WTC11 (cell line): Measurements from ENCODE around the gene RNASE7. TPM values are rescaled to one million over a fixed set of nuclear protein-coding genes. Genes with fewer than 3 reads are reported as not detected.
"Not testable (repeated sequence)": the region's sequence is repeated elsewhere in the genome, so short reads cannot be mapped to it uniquely, and the experiment has no call there.

Experiments used
- ATAC-seq: fragments of 200-7000 bp; cut with Tn5 transposase; 2 replicates; pipeline ENCODE4 v1.10.0; 2021; ENCODE audit warnings: mild to moderate bottlenecking, moderate library complexity
- CTCF ChIA-PET: fragments of 300-600 bp; sonication (Branson Sonifier 250); formaldehyde crosslinking; loops from one replicate; lab custom pipeline; 2021; ENCODE audit warnings: antibody characterized with exemption; lab: Charles Lee
- POLR2A ChIA-PET: fragments of 350-600 bp; sonication (Branson Sonifier 250); formaldehyde crosslinking; loops from one replicate; lab custom pipeline; 2021; ENCODE audit warnings: antibody characterized with exemption; lab: Charles Lee
- DNase-seq: peaks from one replicate; pipeline ENCODE4 v3.0.0; 2021; ENCODE audit warnings: low spot score
- H3K27ac Mint-ChIP-seq: 2 replicates; pipeline ENCODE4 v1.8.0; 2021; ENCODE audit warnings: mixed read lengths
- H3K27me3 Mint-ChIP-seq: 2 replicates; pipeline ENCODE4 v1.8.0; 2021; ENCODE audit warnings: low read depth, mild to moderate bottlenecking, moderate library complexity, mixed read lengths
- H3K36me3 Mint-ChIP-seq: 2 replicates; pipeline ENCODE4 v1.8.0; 2021; ENCODE audit warnings: mixed read lengths
- H3K4me1 Mint-ChIP-seq: 2 replicates; pipeline ENCODE4 v1.8.0; 2022; ENCODE audit warnings: mixed read lengths
- H3K4me3 Mint-ChIP-seq: 2 replicates; pipeline ENCODE4 v1.8.0; 2021; ENCODE audit warnings: mild to moderate bottlenecking, moderate library complexity, mixed read lengths
- H3K9me3 Mint-ChIP-seq: 2 replicates; pipeline ENCODE4 v1.8.0; 2021; ENCODE audit warnings: mixed read lengths
- CBFB ChIP-seq: sonication (generic); formaldehyde crosslinking; IDR thresholded peaks from 2 replicates; pipeline ENCODE4 v1.8.1; 2022; ENCODE audit warnings: mild to moderate bottlenecking, low read depth, missing genetic modification reagents
- ELF4 ChIP-seq: sonication (generic); formaldehyde crosslinking; IDR thresholded peaks from 2 replicates; pipeline ENCODE4 v1.8.1; 2022; ENCODE audit warnings: low read depth, mild to moderate bottlenecking, moderate library complexity, missing genetic modification reagents
- EMX1 ChIP-seq: fragments of 250-450 bp; sonication (Bioruptor Pico); IDR thresholded peaks from 2 replicates; pipeline ENCODE4 v1.8.0; 2021; ENCODE audit warnings: mild to moderate bottlenecking
- FOXJ3 ChIP-seq: sonication (generic); formaldehyde crosslinking; IDR thresholded peaks from 2 replicates; pipeline ENCODE4 v1.9.0; 2021; ENCODE audit warnings: missing genetic modification reagents, mild to moderate bottlenecking, borderline replicate concordance
- GTF2I ChIP-seq: fragments of 250-450 bp; sonication (Bioruptor Pico); conservative IDR thresholded peaks from 2 replicates; pipeline ENCODE4 v1.4.0; 2021; ENCODE audit warnings: mild to moderate bottlenecking
- IRF1 ChIP-seq: sonication (generic); formaldehyde crosslinking; IDR thresholded peaks from 2 replicates; pipeline ENCODE4 v1.8.0; 2023; ENCODE audit warnings: missing genetic modification reagents
- IRF2 ChIP-seq: sonication (generic); formaldehyde crosslinking; IDR thresholded peaks from 2 replicates; pipeline ENCODE4 v1.8.0; 2022; ENCODE audit warnings: low read depth, missing genetic modification reagents, borderline replicate concordance
- JUN ChIP-seq: sonication (generic); formaldehyde crosslinking; IDR thresholded peaks from 2 replicates; pipeline ENCODE4 v1.8.0; 2023; ENCODE audit warnings: mild to moderate bottlenecking, missing genetic modification reagents
- KAT7 ChIP-seq: sonication (generic); formaldehyde crosslinking; IDR thresholded peaks from 2 replicates; pipeline ENCODE4 v1.8.1; 2023; ENCODE audit warnings: missing genetic modification reagents, mild to moderate bottlenecking, borderline replicate concordance
- MXD4 ChIP-seq: fragments of 250-450 bp; sonication (Bioruptor Pico); IDR thresholded peaks from 2 replicates; pipeline ENCODE4 v1.8.0; 2021; ENCODE audit warnings: mild to moderate bottlenecking, moderate library complexity, borderline replicate concordance
- NFYB ChIP-seq: sonication (generic); formaldehyde crosslinking; conservative IDR thresholded peaks from 2 replicates; pipeline ENCODE4 v1.8.0; 2022; ENCODE audit warnings: low read depth, missing genetic modification reagents
- NR2C2 ChIP-seq: sonication (generic); formaldehyde crosslinking; IDR thresholded peaks from 2 replicates; pipeline ENCODE4 v1.8.0; 2022; ENCODE audit warnings: mild to moderate bottlenecking, missing genetic modification reagents
- OVOL2 ChIP-seq: fragments of 250-450 bp; sonication (Bioruptor Pico); IDR thresholded peaks from 2 replicates; pipeline ENCODE4 v1.9.0; 2021; ENCODE audit warnings: mild to moderate bottlenecking, borderline replicate concordance
- SMAD3 ChIP-seq: sonication (generic); formaldehyde crosslinking; IDR thresholded peaks from 2 replicates; pipeline ENCODE4 v1.8.0; 2022; ENCODE audit warnings: missing genetic modification reagents, mild to moderate bottlenecking, borderline replicate concordance
- SMAD4 ChIP-seq: sonication (generic); formaldehyde crosslinking; IDR thresholded peaks from 2 replicates; pipeline ENCODE4 v1.8.0; 2022; ENCODE audit warnings: mild to moderate bottlenecking, missing genetic modification reagents
- TEAD4 ChIP-seq: sonication (generic); formaldehyde crosslinking; IDR thresholded peaks from 2 replicates; pipeline ENCODE4 v1.8.0; 2022; ENCODE audit warnings: mild to moderate bottlenecking, missing genetic modification reagents
- ZNF219 ChIP-seq: sonication (generic); formaldehyde crosslinking; IDR thresholded peaks from 2 replicates; pipeline ENCODE4 v1.8.0; 2023; ENCODE audit warnings: missing genetic modification reagents, mild to moderate bottlenecking, borderline replicate concordance
- ZNF263 ChIP-seq: sonication (generic); formaldehyde crosslinking; IDR thresholded peaks from 2 replicates; pipeline ENCODE4 v1.8.1; 2022; ENCODE audit warnings: low read depth, mild to moderate bottlenecking, moderate library complexity, missing genetic modification reagents
- ZNF317 ChIP-seq: sonication (generic); formaldehyde crosslinking; IDR thresholded peaks from 2 replicates; pipeline ENCODE4 v1.8.1; 2023; ENCODE audit warnings: low read depth, mild to moderate bottlenecking, moderate library complexity, missing genetic modification reagents, borderline replicate concordance
- ZNF396 ChIP-seq: fragments of 250-450 bp; sonication (Bioruptor Pico); IDR thresholded peaks from 2 replicates; pipeline ENCODE4 v1.8.0; 2021; ENCODE audit warnings: mild to moderate bottlenecking, moderate library complexity, borderline replicate concordance
- ZNF512 ChIP-seq: sonication (generic); formaldehyde crosslinking; IDR thresholded peaks from 2 replicates; pipeline ENCODE4 v1.8.1; 2022; ENCODE audit warnings: missing genetic modification reagents, borderline replicate concordance
- total RNA-seq: library from RNA; stranded (reverse); gene quantifications from 3 replicates; pipeline ENCODE4 v1.2.3, GENCODE V29; 2021
- TF ChIP-seq, protein P1 (sequence below): fragments of 250-450 bp; sonication (Bioruptor Pico); IDR thresholded peaks from 2 replicates; pipeline ENCODE4 v1.9.0; 2021; ENCODE audit warnings: mild to moderate bottlenecking
- TF ChIP-seq, protein P2 (sequence below): sonication (generic); formaldehyde crosslinking; IDR thresholded peaks from 2 replicates; pipeline ENCODE4 v1.8.0; 2023; ENCODE audit warnings: mild to moderate bottlenecking, missing genetic modification reagents

RNASE7 gene
- total RNA-seq, 1 experiment from 2014 or later = not detected

- H3K4me3 Mint-ChIP-seq, ATAC-seq, H3K27me3 Mint-ChIP-seq, DNase-seq, H3K27ac Mint-ChIP-seq, H3K36me3 Mint-ChIP-seq, H3K9me3 Mint-ChIP-seq: not testable (repeated sequence)
- H3K4me1 Mint-ChIP-seq = peaks cover 26% of the 10 kb centered on the region
- ChIA-PET POLR2A (interaction anchor here (1.8 to 2.8 kb wide), 2 partner anchors 15 to 26 kb away, joined by 7 to 26 read pairs; no protein-coding TSS in a partner anchor), CTCF (interaction anchor here (0.6 to 7.0 kb wide), 27 partner anchors 11 to 635 kb away, joined by 3 to 670 read pairs (median 14); partner anchors contain the start of genes ARHGEF40, NDRG2, RNASE8 and SLC39A2)
These were observed 1.2 kb upstream of the RNASE7 start for GRCh38 chr14:21040941-21041340.

- TF ChIP-seq CBFB (CRISPR knock-in tag) (no peak), IRF1 (CRISPR knock-in tag) (no peak), KAT7 (no peak), ZNF317 (CRISPR knock-in tag) (no peak), SMAD3 (no peak), FOXJ3 (CRISPR knock-in tag) (no peak), TEAD4 (CRISPR knock-in tag) (no peak), MXD4 (CRISPR knock-in tag) (no peak), SMAD4 (CRISPR knock-in tag) (no peak), ZNF219 (CRISPR knock-in tag) (no peak), OVOL2 (no peak), ELF4 (CRISPR knock-in tag) (no peak), IRF2 (CRISPR knock-in tag) (no peak), NFYB (CRISPR knock-in tag) (no peak), NR2C2 (no peak), ZNF512 (CRISPR knock-in tag) (no peak)
- TF ChIP-seq, protein P1, sequence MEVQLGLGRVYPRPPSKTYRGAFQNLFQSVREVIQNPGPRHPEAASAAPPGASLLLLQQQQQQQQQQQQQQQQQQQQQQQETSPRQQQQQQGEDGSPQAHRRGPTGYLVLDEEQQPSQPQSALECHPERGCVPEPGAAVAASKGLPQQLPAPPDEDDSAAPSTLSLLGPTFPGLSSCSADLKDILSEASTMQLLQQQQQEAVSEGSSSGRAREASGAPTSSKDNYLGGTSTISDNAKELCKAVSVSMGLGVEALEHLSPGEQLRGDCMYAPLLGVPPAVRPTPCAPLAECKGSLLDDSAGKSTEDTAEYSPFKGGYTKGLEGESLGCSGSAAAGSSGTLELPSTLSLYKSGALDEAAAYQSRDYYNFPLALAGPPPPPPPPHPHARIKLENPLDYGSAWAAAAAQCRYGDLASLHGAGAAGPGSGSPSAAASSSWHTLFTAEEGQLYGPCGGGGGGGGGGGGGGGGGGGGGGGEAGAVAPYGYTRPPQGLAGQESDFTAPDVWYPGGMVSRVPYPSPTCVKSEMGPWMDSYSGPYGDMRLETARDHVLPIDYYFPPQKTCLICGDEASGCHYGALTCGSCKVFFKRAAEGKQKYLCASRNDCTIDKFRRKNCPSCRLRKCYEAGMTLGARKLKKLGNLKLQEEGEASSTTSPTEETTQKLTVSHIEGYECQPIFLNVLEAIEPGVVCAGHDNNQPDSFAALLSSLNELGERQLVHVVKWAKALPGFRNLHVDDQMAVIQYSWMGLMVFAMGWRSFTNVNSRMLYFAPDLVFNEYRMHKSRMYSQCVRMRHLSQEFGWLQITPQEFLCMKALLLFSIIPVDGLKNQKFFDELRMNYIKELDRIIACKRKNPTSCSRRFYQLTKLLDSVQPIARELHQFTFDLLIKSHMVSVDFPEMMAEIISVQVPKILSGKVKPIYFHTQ (CRISPR knock-in tag) = no peak
- POLR2A ChIA-PET = no interaction called here
- Mint-ChIP-seq H3K4me1 (peaks cover 26% of the 10 kb centered on the region), H3K36me3 (no peaks in the 10 kb centered on the region), H3K27ac (no peak overlapping the region), H3K9me3 (no peaks in the 10 kb centered on the region), H3K27me3 (peaks cover 3% of the 10 kb centered on the region; the same call in 1 of the 2 replicates), H3K4me3 (no peak overlapping the region)
- CTCF ChIA-PET = interaction anchor here (1.1 to 7.0 kb wide), 4 partner anchors 11 to 37 kb away, joined by 5 to 670 read pairs (median 6); no protein-coding TSS in a partner anchor
- DNase-seq (no peak), ATAC-seq (no peak)
These were observed 756 bp downstream of the RNASE7 start for GRCh38 chr14:21042918-21043317.

DNA sequence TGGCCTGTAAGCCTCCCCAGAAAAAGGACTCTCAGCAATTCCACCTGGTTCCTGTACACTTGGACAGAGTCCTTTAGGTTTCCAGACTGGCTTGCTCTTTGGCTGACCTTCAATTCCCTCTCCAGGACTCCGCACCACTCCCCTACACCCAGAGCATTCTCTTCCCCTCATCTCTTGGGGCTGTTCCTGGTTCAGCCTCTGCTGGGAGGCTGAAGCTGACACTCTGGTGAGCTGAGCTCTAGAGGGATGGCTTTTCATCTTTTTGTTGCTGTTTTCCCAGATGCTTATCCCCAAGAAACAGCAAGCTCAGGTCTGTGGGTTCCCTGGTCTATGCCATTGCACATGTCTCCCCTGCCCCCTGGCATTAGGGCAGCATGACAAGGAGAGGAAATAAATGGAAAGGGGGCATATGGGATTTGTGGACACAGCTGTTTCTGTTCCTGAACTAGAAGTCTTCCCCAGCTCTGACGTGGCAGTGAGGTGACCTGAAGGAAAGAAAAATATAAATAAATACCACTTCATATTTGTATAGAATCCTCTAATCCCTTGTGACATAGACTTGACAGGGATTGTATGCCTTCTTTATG lies 1.3 kb downstream of the RNASE7 start:
- Mint-ChIP-seq H3K4me3 (no peak overlapping the region), H3K4me1 (peaks cover 21% of the 10 kb centered on the region), H3K27me3 (peaks cover 3% of the 10 kb centered on the region; the same call in 1 of the 2 replicates), H3K27ac (no peak overlapping the region), H3K9me3 (no peaks in the 10 kb centered on the region), H3K36me3 (no peaks in the 10 kb centered on the region)
- ChIA-PET POLR2A (no interaction called here), CTCF (interaction anchor here (1.0 to 7.0 kb wide), 7 partner anchors 11 to 298 kb away, joined by 3 to 670 read pairs (median 5); no protein-coding TSS in a partner anchor)
- DNase-seq = no peak
- no peak for TF ChIP-seq ZNF263
- TF ChIP-seq ZNF396 (CRISPR knock-in tag) = no peak
- no peak for TF ChIP-seq CBFB (CRISPR knock-in tag)
- no peak for TF ChIP-seq EMX1
- no peak for TF ChIP-seq GTF2I (CRISPR knock-in tag)
- TF ChIP-seq JUN (CRISPR knock-in tag) = no peak
- no peak for TF ChIP-seq SMAD4 (CRISPR knock-in tag)
- TF ChIP-seq, protein P2, sequence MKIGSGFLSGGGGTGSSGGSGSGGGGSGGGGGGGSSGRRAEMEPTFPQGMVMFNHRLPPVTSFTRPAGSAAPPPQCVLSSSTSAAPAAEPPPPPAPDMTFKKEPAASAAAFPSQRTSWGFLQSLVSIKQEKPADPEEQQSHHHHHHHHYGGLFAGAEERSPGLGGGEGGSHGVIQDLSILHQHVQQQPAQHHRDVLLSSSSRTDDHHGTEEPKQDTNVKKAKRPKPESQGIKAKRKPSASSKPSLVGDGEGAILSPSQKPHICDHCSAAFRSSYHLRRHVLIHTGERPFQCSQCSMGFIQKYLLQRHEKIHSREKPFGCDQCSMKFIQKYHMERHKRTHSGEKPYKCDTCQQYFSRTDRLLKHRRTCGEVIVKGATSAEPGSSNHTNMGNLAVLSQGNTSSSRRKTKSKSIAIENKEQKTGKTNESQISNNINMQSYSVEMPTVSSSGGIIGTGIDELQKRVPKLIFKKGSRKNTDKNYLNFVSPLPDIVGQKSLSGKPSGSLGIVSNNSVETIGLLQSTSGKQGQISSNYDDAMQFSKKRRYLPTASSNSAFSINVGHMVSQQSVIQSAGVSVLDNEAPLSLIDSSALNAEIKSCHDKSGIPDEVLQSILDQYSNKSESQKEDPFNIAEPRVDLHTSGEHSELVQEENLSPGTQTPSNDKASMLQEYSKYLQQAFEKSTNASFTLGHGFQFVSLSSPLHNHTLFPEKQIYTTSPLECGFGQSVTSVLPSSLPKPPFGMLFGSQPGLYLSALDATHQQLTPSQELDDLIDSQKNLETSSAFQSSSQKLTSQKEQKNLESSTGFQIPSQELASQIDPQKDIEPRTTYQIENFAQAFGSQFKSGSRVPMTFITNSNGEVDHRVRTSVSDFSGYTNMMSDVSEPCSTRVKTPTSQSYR = no peak
- no peak for ATAC-seq
